Gastrocnemius medialis (tissue), 4 donors: ENCODE data around the gene SOST.

Experiments used
- CTCF ChIP-seq, 5 experiments: fragments of 450-650 bp in 3 of 5; fragments of 200-600 bp in 2 of 5; sonication (generic) in 2 of 5; IDR thresholded peaks in 4 of 5; conservative IDR thresholded peaks in 1 of 5; 1 replicate in 4 of 5; 2 replicates in 1 of 5; pipeline ENCODE4 v1.5.1; 2016 to 2019; ENCODE audit warnings: antibody characterized with exemption in 5 of 5, mild to moderate bottlenecking in 3 of 5, moderate library complexity in 3 of 5
- POLR2A ChIP-seq, 2 donors: fragments of 450-650 bp; IDR thresholded peaks; one replicate each; pipeline ENCODE4 v1.6.1; 2017; ENCODE audit warnings: antibody characterized with exemption in 2 of 2, mild to moderate bottlenecking in 2 of 2, moderate library complexity in 2 of 2

GRCh38 chr17:43784628-43785101, 26.1 kb upstream of the SOST start:
- no peak for TF ChIP-seq POLR2A (IDR thresholded peaks at IDR 0.05)
- TF ChIP-seq CTCF (IDR thresholded peaks at IDR 0.05 in 4 of 5, conservative IDR thresholded peaks at IDR 0.05 in 1 of 5), result no peak
